Measurements from ENCODE around the gene FCHSD2.

Gene FCHSD2

GRCh38 chr11:73186886-73187285 is 44.8 kb upstream of the FCHSD2 start:
- TF ChIP-seq CTCF (IDR thresholded peaks at IDR 0.05; ENCODE audit: low read depth, low read length) = no peak
- DNase-seq (ENCODE audit: extremely low read depth, low read depth) = no peak

GRCh38 chr11:73186294-73186850 is 44.3 kb upstream of the FCHSD2 start:
- DNase-seq (ENCODE audit: extremely low read depth, low read depth) = no peak
- TF ChIP-seq CTCF (IDR thresholded peaks at IDR 0.05; ENCODE audit: low read depth, low read length) = no peak

- TF ChIP-seq CTCF (IDR thresholded peaks at IDR 0.05; ENCODE audit: low read depth, low read length) = no peak
- peak; percentile 47 for DNase-seq (ENCODE audit: extremely low read depth, low read depth)
Measured at GRCh38 chr11:73185680-73186293, 43.7 kb upstream of the FCHSD2 start.

- no peak for DNase-seq (ENCODE audit: extremely low read depth, low read depth)
- TF ChIP-seq CTCF (IDR thresholded peaks at IDR 0.05; ENCODE audit: low read depth, low read length) = peak; percentile 97
Measured at GRCh38 chr11:73184953-73185671, 43.0 kb upstream of the FCHSD2 start.

- TF ChIP-seq CTCF (IDR thresholded peaks at IDR 0.05; ENCODE audit: low read depth, low read length) = no peak
- no peak for DNase-seq (ENCODE audit: extremely low read depth, low read depth)
Measured at GRCh38 chr11:73182824-73183321, 40.8 kb upstream of the FCHSD2 start.

GRCh38 chr11:73178681-73179080 is 36.6 kb upstream of the FCHSD2 start:
- DNase-seq (ENCODE audit: extremely low read depth, low read depth) = no peak
- TF ChIP-seq CTCF (IDR thresholded peaks at IDR 0.05; ENCODE audit: low read depth, low read length) = no peak

Measured in AG09319 (cell line).